Inferior parietal cortex (tissue), 1 donor: Measurements from ENCODE around the gene REG1B.
A peak's percentile ranks its signal among the peaks of the same experiment; 100 is the strongest.

ENCODE experiments used
- DNase-seq: peaks from one replicate; pipeline ENCODE4 v3.0.0-alpha.2; 2016; ENCODE audit errors: extremely low spot score

Gene REG1B, protein sequence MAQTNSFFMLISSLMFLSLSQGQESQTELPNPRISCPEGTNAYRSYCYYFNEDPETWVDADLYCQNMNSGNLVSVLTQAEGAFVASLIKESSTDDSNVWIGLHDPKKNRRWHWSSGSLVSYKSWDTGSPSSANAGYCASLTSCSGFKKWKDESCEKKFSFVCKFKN

DNA sequence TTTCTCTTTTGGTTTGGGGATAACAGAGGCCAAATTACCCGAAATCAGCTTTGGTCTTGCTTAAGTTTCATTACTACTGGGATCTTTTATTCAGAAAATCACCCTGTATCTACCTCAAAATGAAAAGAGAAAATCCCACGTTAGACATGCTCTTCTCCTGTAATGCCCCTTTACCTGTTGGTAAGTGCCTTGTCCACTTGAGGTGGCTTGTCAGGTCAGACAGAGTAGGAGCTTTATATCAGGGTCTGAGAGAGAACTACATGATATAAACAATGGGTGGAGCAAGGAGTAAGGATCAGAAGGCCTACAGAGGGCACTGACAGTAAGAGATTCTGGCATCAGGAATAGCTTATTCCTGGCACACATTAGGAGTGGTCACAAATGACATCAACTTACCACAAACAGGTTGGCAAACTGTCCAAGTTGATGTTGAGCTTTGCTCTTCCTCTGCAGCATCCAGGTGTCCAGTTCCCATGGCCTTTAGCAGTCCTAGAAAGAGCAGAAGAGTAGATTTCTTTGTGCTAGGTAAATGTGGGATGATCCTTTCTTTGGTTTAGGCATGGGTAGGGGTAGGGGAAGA lies at the start of gene REG1B:
REG1B (minus strand) TSS at position 209 of the 580 bp plus-strand sequence. CDS start 381 bp downstream, outside the sequence.
- no peak for DNase-seq

DNA sequence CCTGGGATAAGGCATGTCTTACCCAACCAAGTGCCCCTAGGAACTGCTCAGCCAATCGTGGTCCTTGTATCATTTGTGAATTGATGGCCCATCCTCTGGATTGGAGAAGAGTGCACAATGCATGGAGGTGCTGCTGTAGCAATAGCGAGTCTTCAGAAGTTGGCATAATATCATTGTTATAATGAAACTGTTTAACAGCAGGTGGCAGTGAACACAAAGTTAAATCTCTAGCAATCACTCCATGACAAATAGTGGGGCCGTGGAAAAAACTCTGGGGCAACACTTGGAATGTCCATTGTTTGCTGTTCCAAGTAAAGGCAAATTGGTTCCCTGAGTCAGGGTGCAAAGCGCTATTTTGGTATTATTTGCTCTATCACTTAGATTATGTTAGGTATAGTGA lies 43.9 kb upstream of the REG1B start:
- peak; percentile 13 for DNase-seq

DNA sequence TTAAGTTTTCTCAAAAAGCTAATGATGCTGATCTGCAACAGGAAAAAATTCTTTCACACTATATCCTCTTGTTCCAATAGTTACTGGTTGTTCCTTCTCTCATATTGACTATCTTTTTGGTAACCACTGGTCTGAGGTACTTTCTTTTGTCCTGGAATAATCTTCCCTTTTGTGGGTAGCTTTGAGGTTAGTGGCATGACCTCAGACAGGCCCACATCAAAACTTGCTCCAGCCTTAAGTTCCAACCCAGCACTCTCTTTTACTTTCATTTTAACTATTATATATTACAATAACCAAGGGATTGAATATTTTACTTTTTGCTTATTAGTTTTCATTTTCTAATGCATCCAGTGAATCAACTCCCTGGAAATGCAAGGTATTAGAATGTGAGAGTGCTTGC lies 42.0 kb upstream of the REG1B start:
- DNase-seq = no peak

DNA sequence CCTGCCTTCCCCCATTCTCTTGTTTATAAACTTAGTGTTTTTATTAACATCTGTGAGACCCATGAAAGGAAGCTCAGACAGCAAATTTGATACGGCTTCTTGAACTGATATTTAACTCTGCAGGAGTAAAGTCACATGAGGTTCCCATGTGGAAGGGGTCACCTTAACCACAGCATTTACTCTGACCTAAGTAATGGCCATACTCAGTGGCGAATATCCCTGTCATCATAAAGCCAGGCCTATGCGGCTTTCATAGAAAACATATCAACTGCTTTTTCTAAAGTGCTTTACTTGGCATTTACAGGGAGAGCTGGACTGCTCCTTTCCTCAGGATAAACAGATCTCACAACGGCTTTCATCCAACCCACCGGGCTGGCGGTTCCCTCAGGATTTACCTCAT lies 41.5 kb upstream of the REG1B start:
- DNase-seq = no peak

DNA sequence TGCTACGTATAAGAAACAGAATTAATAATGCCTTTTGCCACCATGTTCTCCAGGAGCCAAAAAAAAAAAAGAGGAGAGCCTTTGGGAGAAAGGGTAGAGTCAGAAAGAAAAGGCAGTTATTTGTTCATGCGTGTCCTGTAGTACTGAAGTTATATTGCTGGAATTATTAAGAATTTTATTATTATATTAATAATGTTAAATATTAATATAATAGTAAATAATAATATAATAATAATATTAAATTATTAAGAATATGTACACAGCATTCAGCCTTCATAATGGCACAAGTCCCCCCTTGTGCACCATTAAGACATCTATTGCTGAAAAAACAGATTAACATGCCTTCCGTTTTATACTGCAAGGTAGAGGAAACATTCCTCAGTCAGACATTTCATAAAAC lies 40.6 kb upstream of the REG1B start:
- no peak for DNase-seq

DNA sequence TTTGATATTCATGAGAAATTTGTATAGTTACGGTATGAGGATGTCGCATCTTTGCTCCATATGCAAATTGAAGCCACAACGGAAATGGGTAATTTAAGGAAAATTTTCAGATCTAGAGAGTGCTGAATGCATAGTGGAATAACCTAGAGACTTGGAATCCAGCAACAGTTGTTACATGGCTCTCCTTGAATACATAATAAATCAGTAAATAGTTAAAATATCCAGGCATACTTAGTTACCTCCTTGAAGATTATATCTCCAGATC lies 37.9 kb upstream of the REG1B start:
- DNase-seq = no peak

DNA sequence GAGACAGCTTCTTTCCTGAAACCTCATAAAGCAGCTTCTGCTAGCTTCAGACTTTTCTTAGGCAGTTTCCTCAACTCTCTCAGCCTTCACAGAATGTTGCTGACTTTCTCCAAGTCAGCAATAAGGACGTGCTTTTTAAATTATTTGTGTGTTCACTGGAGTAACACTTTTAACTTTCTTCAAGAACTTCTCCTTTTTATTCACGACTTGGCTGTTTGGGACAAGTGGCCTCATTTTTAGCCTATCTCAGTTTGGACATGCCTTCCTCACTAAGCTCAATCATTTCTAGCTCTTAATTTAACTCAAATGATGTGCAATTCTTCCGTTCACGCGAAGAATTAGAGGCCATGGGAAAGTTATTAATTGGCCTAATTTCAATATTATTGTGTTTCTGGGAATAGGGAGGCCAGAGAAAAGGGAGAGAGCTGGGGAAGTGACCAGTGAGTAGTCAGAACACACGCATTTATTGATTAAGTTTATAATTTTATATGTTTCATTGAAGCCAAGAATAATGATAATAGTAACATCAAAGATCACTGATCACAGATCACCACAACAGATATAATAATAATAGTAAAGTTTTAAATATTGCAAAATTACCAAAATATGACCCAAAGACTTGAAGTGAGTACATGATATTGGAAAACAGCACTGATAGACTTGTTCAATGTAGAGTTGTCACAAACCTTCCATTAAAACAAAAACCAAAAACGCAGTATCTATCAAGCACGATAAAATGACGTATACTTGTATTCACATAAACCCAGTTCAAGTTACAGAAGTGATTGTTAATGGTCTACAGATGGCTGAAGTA lies 37.3 kb upstream of the REG1B start:
- no peak for DNase-seq

DNA sequence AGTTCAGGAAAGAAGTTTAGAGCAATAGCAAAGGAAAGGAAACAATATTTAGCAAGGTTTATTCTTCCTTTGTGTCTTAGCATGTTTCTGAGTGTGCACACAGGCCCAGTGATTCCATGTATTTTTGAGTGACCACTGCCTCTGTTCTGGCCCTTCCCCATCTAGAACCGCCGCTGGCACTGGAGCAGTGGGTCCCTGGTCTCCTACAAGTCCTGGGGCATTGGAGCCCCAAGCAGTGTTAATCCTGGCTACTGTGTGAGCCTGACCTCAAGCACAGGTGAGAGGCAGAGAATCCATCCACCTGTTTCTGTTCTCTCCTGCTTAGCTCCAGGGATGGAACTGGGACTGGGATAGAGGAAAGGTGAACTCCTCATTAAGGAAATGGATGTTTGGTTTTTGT lies 34.9 kb upstream of the REG1B start:
- DNase-seq = no peak

DNA sequence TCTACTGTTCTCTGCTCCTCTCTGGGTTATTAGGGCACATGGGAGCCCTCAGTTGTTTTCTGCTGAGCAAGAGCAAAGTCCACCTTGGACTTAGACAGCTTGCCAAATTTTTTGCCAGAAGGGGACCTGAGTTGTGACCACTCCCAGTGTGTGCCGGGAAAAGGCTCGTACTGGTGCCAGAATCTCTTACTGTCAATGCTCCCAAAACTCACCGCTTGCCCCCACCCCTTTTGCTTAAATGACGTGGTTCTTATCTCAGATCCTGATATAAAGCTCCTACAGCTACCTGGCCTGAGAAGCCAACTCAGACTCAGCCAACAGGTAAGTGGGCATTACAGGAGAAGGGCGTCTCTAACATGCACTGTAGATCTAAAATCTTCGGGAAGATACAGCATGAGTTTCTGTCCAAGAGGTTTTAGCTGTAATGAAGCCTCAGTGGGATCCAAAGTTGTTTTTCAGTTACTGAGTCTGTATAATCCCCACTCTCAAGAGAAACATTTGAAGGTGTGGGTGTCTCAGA lies 32.5 kb upstream of the REG1B start, which contains the start of gene REG1A:
REG1A (plus strand) TSS at position 295 of the 520 bp plus-strand sequence. CDS start 374 bp downstream, outside the sequence.
- no peak for DNase-seq

DNA sequence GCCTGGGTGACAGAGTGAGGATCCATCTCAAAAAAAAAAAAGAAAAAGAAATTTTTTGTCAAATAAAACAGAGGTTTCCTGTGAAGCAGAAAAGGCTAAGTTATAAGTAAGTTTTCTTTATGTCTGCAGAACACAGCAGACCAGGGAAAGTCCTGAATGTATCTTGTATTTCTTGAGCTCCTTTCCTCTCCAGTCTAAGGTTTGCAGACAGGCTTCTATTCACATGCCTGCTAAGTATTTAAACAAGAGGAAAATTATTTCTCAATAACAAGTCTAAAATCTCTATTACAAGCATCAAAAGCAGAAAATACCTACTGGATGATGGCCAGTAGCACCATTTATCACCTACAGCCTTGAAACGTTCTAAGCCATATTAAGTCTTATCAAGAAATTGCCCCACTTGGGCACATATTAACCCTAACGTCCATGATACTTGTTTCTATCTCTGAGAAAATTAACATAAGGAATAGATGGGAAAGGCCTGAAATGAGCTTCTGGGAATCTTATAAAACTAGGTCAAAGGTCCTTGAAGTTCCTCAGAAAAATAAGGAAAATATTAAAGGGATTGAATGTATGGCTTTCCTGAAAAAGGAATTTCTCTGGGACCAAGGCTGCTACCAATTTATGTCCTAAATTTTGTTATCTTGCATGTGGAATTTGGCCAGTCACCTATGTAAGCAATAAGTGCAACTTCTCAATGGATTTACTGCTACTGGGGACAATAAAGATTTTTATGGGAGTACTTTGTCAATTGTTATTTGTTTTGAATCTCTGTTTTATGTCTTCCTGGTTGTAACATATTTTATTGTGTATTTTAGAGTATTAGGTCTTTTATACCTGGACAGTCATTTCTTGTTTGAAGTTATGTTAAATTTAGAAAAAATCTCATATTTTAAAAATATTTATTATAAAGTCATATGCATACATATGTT lies 29.5 kb upstream of the REG1B start:
- DNase-seq = no peak

DNA sequence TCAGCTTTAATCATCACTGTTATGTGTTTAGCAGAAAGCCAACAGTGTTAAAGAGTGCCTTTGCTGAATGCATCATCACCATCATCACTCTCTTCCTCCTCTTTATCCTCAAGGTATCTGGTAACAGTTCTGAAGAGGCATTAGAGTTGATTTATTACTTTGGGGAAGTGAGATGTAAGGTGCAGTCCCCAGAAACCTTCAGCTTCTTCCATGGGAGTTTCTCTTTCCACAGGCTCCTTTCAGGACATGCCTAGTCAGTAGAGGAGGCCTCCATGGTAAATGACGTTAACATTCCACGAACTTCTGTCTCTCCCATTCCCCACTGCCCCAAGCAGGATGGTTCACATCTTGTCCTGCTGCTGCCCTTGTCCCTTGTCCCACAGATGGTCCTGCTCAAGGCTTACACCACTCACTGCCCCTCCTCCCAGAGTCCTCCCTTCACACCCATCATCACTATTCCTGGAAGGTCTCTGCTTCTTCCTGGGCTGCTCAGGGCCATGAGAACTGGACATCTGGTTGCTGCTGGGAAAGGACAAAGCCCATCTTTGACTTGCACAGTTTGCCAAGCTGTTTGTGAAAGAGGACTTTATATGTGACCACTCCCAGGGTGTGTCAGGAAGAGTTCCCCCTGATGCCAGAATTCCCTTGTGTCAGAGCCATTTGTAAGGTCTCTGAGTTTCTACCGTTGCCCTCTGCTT lies 27.2 kb upstream of the REG1B start:
- DNase-seq = no peak

DNA sequence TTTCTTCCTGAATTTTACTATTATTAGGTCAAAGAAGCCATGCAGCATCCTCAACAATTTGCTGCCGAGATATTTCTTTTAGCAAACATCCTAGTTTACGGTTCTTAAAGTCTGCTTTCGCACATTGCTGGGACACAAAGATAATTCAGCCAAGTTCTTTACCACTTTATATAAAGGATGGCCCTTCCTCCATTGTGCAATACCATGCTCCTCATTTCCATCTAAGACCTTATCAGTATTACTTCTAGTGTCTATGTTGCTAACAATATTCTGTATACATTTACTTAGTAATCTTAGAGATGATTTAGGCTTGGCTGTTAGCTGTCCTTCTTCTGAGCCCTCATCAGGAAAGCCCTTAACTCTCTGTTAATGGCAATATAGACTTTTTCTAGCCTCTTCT lies 24.5 kb upstream of the REG1B start:
- no peak for DNase-seq

DNA sequence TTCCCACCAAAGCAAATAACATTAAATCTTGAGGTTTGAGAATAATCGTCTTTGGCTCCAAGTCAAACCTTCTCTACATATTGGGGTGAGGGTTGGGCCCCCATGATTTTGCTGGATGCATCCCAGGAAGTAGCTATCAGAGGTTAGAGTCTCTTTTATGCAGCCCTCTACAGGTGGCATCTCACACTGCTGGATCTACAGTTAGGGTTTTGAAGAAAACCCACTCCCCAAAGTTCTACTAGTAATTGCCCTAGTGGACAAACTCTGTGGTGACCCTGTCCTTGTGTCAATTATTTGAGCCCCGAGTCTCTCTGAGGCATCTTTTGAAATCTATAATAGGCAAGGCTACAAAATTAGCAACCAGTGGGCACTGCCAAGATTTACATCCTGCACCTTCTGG lies 17.5 kb upstream of the REG1B start:
- DNase-seq = no peak

DNA sequence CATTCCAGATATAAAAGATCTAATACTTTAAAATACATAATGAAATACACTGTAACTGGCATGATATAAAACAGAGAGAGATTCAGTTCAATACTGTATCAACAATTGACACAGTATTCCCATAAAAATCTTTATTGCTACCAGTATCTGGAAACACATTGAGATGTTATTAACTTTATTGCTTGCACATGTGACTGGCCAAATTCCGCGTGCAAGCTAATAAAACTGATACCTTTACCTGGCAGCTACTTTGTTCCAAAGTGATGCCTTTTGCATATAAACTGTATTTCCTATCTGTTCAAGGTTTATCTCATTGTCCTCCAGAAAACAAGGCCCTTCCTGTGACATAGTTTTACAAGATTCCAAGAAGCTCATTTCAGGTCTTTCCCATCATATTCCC lies 15.4 kb upstream of the REG1B start:
- no peak for DNase-seq

DNA sequence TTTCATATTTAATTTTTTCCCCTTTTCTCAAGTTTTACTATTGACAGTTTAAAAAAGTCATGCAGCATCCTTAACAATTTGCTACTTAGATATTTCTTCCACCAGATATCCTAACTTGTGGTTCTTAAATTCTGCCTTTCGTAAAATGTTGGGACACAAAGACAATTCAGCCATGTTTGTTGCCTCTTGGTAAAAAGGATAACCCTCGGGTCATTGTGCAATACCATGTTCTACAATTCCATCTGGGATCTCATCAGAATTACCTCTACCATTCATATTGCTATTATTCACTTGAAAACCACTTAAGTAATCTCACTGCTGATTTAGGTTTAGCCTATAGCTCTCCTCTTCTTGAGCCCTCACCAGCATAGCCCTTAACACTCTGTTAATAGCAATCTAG lies 13.2 kb upstream of the REG1B start:
- no peak for DNase-seq

DNA sequence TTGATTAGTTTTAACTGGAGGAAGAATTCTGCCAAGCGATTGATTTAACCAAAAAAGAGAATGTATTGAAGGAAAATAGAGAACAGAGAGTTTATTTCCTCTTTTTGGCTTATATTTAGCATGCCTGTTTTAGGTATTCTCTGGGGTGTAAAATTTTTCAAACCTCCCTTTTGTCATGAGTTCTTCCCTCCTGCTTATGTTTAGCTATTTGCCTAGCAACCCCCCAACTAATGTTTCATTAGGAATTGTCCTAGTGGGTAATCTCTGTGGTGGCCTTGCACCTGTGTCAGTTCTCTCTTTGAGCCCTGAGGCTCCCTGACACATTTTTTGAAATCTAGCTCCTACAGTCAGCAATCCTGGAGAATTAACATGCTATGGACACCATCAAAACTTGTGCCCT lies 12.5 kb upstream of the REG1B start:
- no peak for DNase-seq

DNA sequence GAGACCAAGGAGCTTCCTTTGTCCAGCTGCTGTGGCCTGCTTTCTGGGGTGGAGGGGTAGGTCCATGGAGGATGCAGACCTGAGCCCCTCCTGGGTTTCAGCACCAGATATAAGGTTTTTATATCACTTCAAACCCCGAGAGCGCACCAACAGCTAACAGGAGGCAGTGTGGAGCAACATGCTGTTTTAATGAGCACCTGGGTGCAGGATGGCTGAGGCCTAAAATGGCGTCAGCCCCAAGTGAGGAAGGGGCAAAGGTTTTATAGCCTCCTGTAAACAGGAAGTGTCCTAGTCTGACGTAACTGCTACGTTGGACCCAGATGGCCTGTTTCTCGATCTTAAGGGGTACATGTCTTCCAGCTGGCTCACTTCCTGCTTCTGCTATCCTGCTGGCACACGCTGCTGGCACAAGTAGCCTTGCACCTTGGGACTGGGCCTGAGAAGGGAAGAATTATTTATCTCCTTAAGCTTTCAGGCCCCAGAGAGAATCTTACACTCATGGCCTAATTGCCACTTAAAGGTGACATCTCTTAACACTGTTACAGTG lies 11.4 kb upstream of the REG1B start:
- DNase-seq = no peak

DNA sequence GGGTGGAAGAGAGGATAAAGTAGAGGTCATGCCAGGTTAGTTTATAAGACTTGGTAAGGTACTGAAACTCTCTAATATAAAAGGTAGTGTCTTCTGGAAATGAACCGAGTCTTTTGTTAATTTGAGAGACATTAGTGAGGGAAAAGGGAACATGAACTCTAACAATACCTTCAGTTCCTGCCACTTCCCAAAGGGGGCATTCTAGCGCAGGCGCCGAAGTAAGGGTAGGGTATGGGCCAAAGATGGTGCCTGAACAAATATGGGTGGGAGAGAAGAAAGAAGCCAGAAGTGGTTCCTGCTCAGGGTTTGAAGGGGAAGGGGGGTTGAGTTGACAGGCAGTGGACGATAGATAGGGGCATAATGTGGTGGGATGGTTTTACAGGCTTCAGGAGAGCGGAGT lies 10.1 kb upstream of the REG1B start:
- no peak for DNase-seq

DNA sequence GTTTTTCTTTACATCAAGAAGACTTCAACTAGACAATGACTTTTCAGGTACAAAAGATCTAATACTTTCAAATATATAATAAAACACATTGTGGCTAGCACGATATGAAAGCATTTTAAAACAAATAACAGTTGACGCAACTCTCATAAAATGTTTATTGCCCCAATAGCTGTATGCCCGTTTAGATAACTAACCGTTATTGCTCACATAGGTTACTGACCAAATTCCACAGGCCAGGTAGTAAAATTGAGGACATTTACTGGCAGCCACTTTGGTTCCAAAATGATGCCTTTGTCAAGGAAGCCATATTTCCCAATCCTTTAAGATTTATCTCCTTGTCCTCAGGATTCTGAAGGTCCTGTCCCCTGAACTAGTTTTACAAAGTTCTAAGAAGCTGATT lies 2.9 kb upstream of the REG1B start:
- no peak for DNase-seq

DNA sequence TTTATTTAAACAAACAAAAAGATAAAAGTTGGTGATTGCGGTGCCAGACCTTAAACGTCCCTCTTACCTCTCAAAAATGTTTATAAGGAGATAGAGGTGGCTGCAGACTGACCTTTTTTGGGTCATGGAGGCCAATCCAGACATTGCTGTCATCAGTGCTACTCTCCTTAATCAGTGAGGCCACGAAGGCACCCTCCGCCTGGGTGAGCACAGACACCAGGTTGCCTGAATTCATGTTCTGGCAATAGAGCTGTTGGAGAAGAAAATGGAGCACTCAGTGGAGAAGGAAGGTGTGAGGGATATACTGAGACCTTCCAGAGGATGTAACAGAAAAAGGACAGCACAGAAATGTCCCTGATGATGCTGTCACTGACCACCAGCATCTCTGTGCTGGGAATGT lies 1.5 kb downstream of the REG1B start:
- no peak for DNase-seq

DNA sequence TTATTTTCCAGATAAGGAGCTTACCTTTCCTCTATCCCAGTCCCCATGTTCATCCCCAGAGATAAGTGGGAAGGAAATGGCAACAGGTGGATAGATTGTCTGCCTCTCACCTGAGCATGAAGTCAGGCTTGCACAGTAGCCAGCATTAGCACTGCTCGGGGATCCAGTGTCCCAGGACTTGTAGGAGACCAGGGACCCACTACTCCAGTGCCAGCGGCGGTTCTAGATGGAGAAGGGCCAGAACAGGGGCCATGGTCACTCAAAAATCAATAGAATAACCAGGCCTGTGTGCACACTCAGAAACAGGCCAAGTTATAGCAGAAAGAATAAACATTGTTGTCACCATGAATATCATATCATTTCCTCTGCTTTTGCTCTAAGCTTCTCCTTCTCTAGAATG lies 2.4 kb downstream of the REG1B start:
- no peak for DNase-seq
